Measurements from ENCODE around the gene KNG1.

DNA sequence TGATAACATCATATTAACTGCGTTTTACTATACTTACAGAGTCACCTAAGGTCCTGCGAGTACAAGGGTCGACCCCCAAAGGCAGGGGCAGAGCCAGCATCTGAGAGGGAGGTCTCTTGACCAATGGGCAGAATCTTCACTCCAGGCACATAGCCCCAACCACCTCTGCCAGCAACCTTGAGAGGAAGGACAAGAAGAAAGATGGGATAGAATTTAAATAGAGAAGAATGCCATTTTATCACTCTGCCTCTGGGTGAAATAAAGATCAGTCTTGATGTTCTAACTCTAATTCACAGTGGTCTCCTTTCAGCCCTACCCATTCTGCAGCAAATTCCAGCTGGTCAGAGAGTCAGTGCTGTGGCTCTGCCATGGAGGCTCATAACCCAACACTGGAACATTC is 26.5 kb downstream of the KNG1 start:
- TF ChIP-seq, protein P1, sequence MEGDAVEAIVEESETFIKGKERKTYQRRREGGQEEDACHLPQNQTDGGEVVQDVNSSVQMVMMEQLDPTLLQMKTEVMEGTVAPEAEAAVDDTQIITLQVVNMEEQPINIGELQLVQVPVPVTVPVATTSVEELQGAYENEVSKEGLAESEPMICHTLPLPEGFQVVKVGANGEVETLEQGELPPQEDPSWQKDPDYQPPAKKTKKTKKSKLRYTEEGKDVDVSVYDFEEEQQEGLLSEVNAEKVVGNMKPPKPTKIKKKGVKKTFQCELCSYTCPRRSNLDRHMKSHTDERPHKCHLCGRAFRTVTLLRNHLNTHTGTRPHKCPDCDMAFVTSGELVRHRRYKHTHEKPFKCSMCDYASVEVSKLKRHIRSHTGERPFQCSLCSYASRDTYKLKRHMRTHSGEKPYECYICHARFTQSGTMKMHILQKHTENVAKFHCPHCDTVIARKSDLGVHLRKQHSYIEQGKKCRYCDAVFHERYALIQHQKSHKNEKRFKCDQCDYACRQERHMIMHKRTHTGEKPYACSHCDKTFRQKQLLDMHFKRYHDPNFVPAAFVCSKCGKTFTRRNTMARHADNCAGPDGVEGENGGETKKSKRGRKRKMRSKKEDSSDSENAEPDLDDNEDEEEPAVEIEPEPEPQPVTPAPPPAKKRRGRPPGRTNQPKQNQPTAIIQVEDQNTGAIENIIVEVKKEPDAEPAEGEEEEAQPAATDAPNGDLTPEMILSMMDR (IDR thresholded peaks at IDR 0.05; ENCODE audit: poor library complexity) = no peak
- TF ChIP-seq EZH2 (IDR thresholded peaks at IDR 0.05; ENCODE audit: borderline replicate concordance) = no peak
- TF ChIP-seq EZH2phosphoT487 (IDR thresholded peaks at IDR 0.05; ENCODE audit: low read depth, severe bottlenecking, unreplicated experiment) = no peak

Measured in hepatocyte (in vitro differentiated cells).